H1 (cell line): ENCODE measurements around the gene SNX25. TPM values are rescaled to one million over a fixed set of nuclear protein-coding genes. Genes with fewer than 3 reads are reported as not detected.

Experiments used
- CTCF ChIA-PET: fragments of 300-600 bp; sonication (Branson Sonifier 250); formaldehyde crosslinking; loops from one replicate; lab custom pipeline; 2021; ENCODE audit not compliant: partially characterized antibody; lab: Charles Lee
- POLR2A ChIA-PET: fragments of 300-600 bp; sonication (Branson Sonifier 250); formaldehyde crosslinking; loops from one replicate; lab custom pipeline; 2021; ENCODE audit warnings: inconsistent platforms; ENCODE audit not compliant: partially characterized antibody; lab: Charles Lee
- DNase-seq, 2 experiments: peaks; one replicate each; pipeline versions ENCODE4 v3.0.0 to v3.0.0-alpha.2; 2010 to 2022; ENCODE audit warnings: low spot score in 2 of 2, low read depth in 1 of 2, mixed read lengths in 1 of 2
- FAIRE-seq: peaks from 2 replicates; lab custom pipeline; 2011; peaks lifted over from hg19 to GRCh38; lab: Jason Lieb, UNC
- H2AFZ ChIP-seq: 2 replicates; pipeline ENCODE4 v1.8.1; 2012; ENCODE audit warnings: low read length, inconsistent platforms
- H2AK5ac ChIP-seq: 2 replicates; pipeline ENCODE4 v1.6.1; 2013; ENCODE audit warnings: low read depth, low read length
- H2BK120ac ChIP-seq: replicated peaks from 2 replicates; pipeline ENCODE3; 2013; ENCODE audit warnings: low read depth, low read length, inconsistent platforms
- H2BK12ac ChIP-seq: 2 replicates; pipeline ENCODE4 v1.6.1; 2013; ENCODE audit warnings: low read depth, low read length
- H2BK15ac ChIP-seq: 2 replicates; pipeline ENCODE4 v1.6.1; 2013; ENCODE audit warnings: low read length
- H2BK20ac ChIP-seq: 2 replicates; pipeline ENCODE4 v1.6.1; 2013; ENCODE audit warnings: low read length
- H2BK5ac ChIP-seq: 2 replicates; pipeline ENCODE4 v1.6.1; 2013; ENCODE audit warnings: low read depth, low read length
- H3K14ac ChIP-seq: 2 replicates; pipeline ENCODE4 v1.6.1; 2013; ENCODE audit warnings: inconsistent platforms; ENCODE audit not compliant: insufficient read length
- H3K18ac ChIP-seq: 2 replicates; pipeline ENCODE4 v1.6.1; 2013; ENCODE audit warnings: low read length; ENCODE audit errors: extremely low read depth
- H3K23ac ChIP-seq: 2 replicates; pipeline ENCODE4 v1.6.1; 2013; ENCODE audit warnings: inconsistent platforms; ENCODE audit not compliant: insufficient read length
- H3K23me2 ChIP-seq: 2 replicates; pipeline ENCODE4 v1.6.1; 2013; ENCODE audit warnings: low read depth, low read length
- H3K27ac ChIP-seq: 2 replicates; pipeline ENCODE4 v1.6.1; 2011; ENCODE audit warnings: low read depth, low read length, inconsistent platforms
- H3K27me3 ChIP-seq, 4 experiments: replicated peaks in 1 of 4; 1 replicate in 1 of 4; 2 replicates in 3 of 4; pipeline versions ENCODE4 v1.6.1 to v1.8.1; 2011 to 2013; ENCODE audit warnings: low read length in 3 of 4, mild to moderate bottlenecking in 3 of 4, inconsistent platforms in 2 of 4, mixed read lengths in 2 of 4, moderate library complexity in 1 of 4; ENCODE audit not compliant: control insufficient read depth in 3 of 4, insufficient read depth in 3 of 4; ENCODE audit errors: extremely low read depth in 1 of 4
- H3K36me3 ChIP-seq, 4 experiments: 2 replicates each; pipeline versions ENCODE4 v1.6.1 to v1.8.1; 2011 to 2013; ENCODE audit warnings: mild to moderate bottlenecking in 4 of 4, low read length in 3 of 4, moderate library complexity in 2 of 4, control low read depth in 1 of 4, inconsistent platforms in 1 of 4; ENCODE audit not compliant: insufficient read depth in 4 of 4, control insufficient read depth in 2 of 4
- H3K4ac ChIP-seq: replicated peaks from 2 replicates; pipeline ENCODE3; 2013; ENCODE audit warnings: low read length, low read depth, mixed read lengths, inconsistent platforms; ENCODE audit not compliant: insufficient read length
- H3K4me1 ChIP-seq, 4 experiments: replicated peaks in 1 of 4; 1 replicate in 1 of 4; 2 replicates in 3 of 4; pipeline versions ENCODE4 v1.6.1 to v1.8.1; 2011 to 2013; ENCODE audit warnings: low read length in 3 of 4, inconsistent platforms in 2 of 4, mixed read lengths in 1 of 4; ENCODE audit not compliant: insufficient read depth in 4 of 4, control insufficient read depth in 3 of 4
- H3K4me2 ChIP-seq, 2 experiments: 2 replicates each; pipeline versions ENCODE4 v1.6.1 to v1.8.1; 2011 to 2013; ENCODE audit warnings: low read depth in 2 of 2, low read length in 2 of 2, control low read depth in 1 of 2, inconsistent platforms in 1 of 2, mild to moderate bottlenecking in 1 of 2; ENCODE audit not compliant: insufficient read depth in 1 of 2
- H3K4me3 ChIP-seq, 4 experiments: fragments of 200-600, 300-600 bp in 1 of 4; sonication (generic), shearing (Covaris generic), sonication (Bioruptor Twin) in 1 of 4; 2 replicates each; pipeline versions ENCODE4 v1.5.1 to v1.8.1; 2011 to 2016; ENCODE audit warnings: low read length in 4 of 4, low read depth in 3 of 4, control low read depth in 2 of 4, inconsistent platforms in 2 of 4, mild to moderate bottlenecking in 2 of 4, mixed read lengths in 1 of 4, moderate library complexity in 1 of 4; ENCODE audit not compliant: insufficient read depth in 2 of 4; ENCODE audit errors: extremely low read depth in 1 of 4
- H3K56ac ChIP-seq: replicated peaks from 2 replicates; pipeline ENCODE3; 2013; ENCODE audit warnings: low read depth, mild to moderate bottlenecking, mixed read lengths, low read length, inconsistent platforms; ENCODE audit not compliant: insufficient read length
- H3K79me1 ChIP-seq: 2 replicates; pipeline ENCODE4 v1.6.1; 2013; ENCODE audit warnings: low read depth, low read length, control low read depth
- H3K79me2 ChIP-seq, 2 experiments: 2 replicates each; pipeline versions ENCODE4 v1.6.1 to v1.8.1; 2012 to 2013; ENCODE audit warnings: low read length in 2 of 2, mild to moderate bottlenecking in 2 of 2, inconsistent platforms in 1 of 2; ENCODE audit not compliant: insufficient read depth in 2 of 2, control insufficient read depth in 1 of 2
- H3K9ac ChIP-seq, 4 experiments: replicated peaks in 1 of 4; 1 replicate in 1 of 4; 2 replicates in 3 of 4; pipeline versions ENCODE4 v1.6.1 to v1.8.1; 2011 to 2013; ENCODE audit warnings: low read depth in 3 of 4, low read length in 3 of 4, control low read depth in 2 of 4, mild to moderate bottlenecking in 2 of 4, moderate library complexity in 2 of 4, inconsistent platforms in 1 of 4; ENCODE audit errors: extremely low read depth in 1 of 4
- H3K9me3 ChIP-seq, 2 experiments: 2 replicates each; pipeline versions ENCODE4 v1.6.1 to v1.8.1; 2012 to 2013; ENCODE audit warnings: mild to moderate bottlenecking in 2 of 2, moderate library complexity in 2 of 2, control low read depth in 1 of 2, inconsistent platforms in 1 of 2, low read depth in 1 of 2, low read length in 1 of 2, mixed read lengths in 1 of 2; ENCODE audit not compliant: insufficient read depth in 2 of 2
- H4K20me1 ChIP-seq, 2 experiments: replicated peaks in 1 of 2; 2 replicates each; pipeline versions ENCODE3 to v1.8.1; 2011 to 2013; ENCODE audit warnings: inconsistent platforms in 2 of 2, low read length in 2 of 2, mild to moderate bottlenecking in 1 of 2; ENCODE audit not compliant: insufficient read depth in 2 of 2, control insufficient read depth in 1 of 2
- H4K5ac ChIP-seq: 2 replicates; pipeline ENCODE4 v1.6.1; 2013; ENCODE audit warnings: low read length, low read depth, mixed read lengths, inconsistent platforms; ENCODE audit not compliant: insufficient read length
- H4K8ac ChIP-seq: 2 replicates; pipeline ENCODE4 v1.8.0; 2013; ENCODE audit warnings: mild to moderate bottlenecking, moderate library complexity, low read length, inconsistent platforms; ENCODE audit not compliant: insufficient read depth; ENCODE audit errors: extremely low read depth
- H4K91ac ChIP-seq: replicated peaks from 2 replicates; pipeline ENCODE3; 2013; ENCODE audit warnings: low read length, mixed read lengths, inconsistent platforms; ENCODE audit not compliant: insufficient read length
- CTCF ChIP-seq, 3 experiments: IDR thresholded peaks; 1 replicate in 2 of 3; 2 replicates in 1 of 3; pipeline versions ENCODE4 v1.5.1 to v1.6.1; 2011; ENCODE audit warnings: low read length in 3 of 3, mild to moderate bottlenecking in 3 of 3, inconsistent platforms in 2 of 3, low read depth in 1 of 3, moderate library complexity in 1 of 3; ENCODE audit not compliant: insufficient read depth in 1 of 3; ENCODE audit errors: control extremely low read depth in 1 of 3
- JUN ChIP-seq: IDR thresholded peaks from 2 replicates; pipeline ENCODE4 v1.6.1; 2011; ENCODE audit warnings: low read depth, mild to moderate bottlenecking, improper control_type of control experiment, low read length
- KDM4A ChIP-seq: IDR thresholded peaks from one replicate; pipeline ENCODE4 v1.7.1; 2012; ENCODE audit warnings: low read depth, mild to moderate bottlenecking, moderate library complexity, low read length, inconsistent platforms; ENCODE audit not compliant: severe bottlenecking
- USF2 ChIP-seq: IDR thresholded peaks from 2 replicates; pipeline ENCODE4 v1.6.1; 2011; ENCODE audit warnings: low read length, improper control_type of control experiment
- WGBS, 2 experiments: shearing (Covaris generic) in 1 of 2; methylation state at CpG; one replicate each; pipeline versions ENCODE4 v1.1.6 to v1.1.7; 2013 to 2015; ENCODE audit warnings: low lambda C conversion rate in 2 of 2, mixed read lengths in 2 of 2, inconsistent platforms in 1 of 2, low coverage in 1 of 2, missing lambda C conversion rate in 1 of 2; ENCODE audit not compliant: insufficient replicate concordance in 2 of 2, insufficient coverage in 1 of 2, insufficient read length in 1 of 2; ENCODE audit errors: extremely low coverage in 1 of 2, missing lambda C conversion rate in 1 of 2; 5-methylcytosine and 5-hydroxymethylcytosine counted together
- polyA plus RNA-seq, 7 experiments: library from polyadenylated mRNA; depleted of rRNA in 3 of 7; stranded (reverse) in 5 of 7; unstranded in 2 of 7; fragments of >200 nt in 5 of 7; fragments of 200-250 nt in 2 of 7; gene quantifications; 1 replicate in 5 of 7; 2 replicates in 1 of 7; 4 replicates in 1 of 7; pipeline versions ENCODE4 v1.2.1 to v1.2.3, GENCODE V29; 2011 to 2013; ENCODE audit warnings: missing spikeins in 2 of 7, mixed read lengths in 2 of 7
- total RNA-seq: library from RNA; stranded (reverse); fragmentation: NEBNext Ultra II Directional; extraction: Animal tissue kit (Norgen Biotek cat#: 25700); gene quantifications from 2 replicates; pipeline ENCODE4 v1.2.1, GENCODE V29; 2021

Gene SNX25
- total and polyA plus RNA-seq, 2 of the 8 experiments (the other 6 are each of a cell fraction or from before 2014, with no cell fraction given) = 5.4 to 19.9 TPM

- Histone ChIP-seq H3K14ac (no peak overlapping the region), H2BK20ac (no peak overlapping the region), H4K5ac (no peak overlapping the region), H4K91ac (no peak overlapping the region), H2AK5ac (no peak overlapping the region), H3K18ac (no peak overlapping the region), H2BK12ac (no peak overlapping the region), H3K23ac (no peak overlapping the region), H3K9ac (no peak overlapping the region), H2BK15ac (no peak overlapping the region), H3K4me2 (no peak overlapping the region), H4K8ac (no peak overlapping the region), H4K20me1 (no peaks in the 10 kb centered on the region), H3K4ac (no peak overlapping the region), H3K36me3 (peaks cover 0 to 22% (median 7%) of the 10 kb centered on the region in 4 experiments; a peak in 6 of 8 replicates), H2AFZ (no peak overlapping the region), H3K27ac (no peak overlapping the region), H3K27me3 (no peaks in the 10 kb centered on the region), H2BK120ac (no peak overlapping the region), H3K79me1 (no peaks in the 10 kb centered on the region), H2BK5ac (no peak overlapping the region), H3K23me2 (no peaks in the 10 kb centered on the region), H3K4me1 (peaks cover 0 to 3% (median 1%) of the 10 kb centered on the region in 4 experiments; a peak in 3 of 7 replicates), H3K4me3 (no peak overlapping the region), H3K79me2 (no peaks in the 10 kb centered on the region), H3K9me3 (no peaks in the 10 kb centered on the region), H3K56ac (no peak overlapping the region)
- no peak for FAIRE-seq
- POLR2A ChIA-PET = no interaction called here
- DNase-seq = no peak
- 85% methylated on average over 6 of the region's 6 CpGs; no CpG with 5 or more reads in 1 of the 2 experiments for WGBS, 2 experiments
- CTCF ChIA-PET = interaction anchor here (0.7 to 1.1 kb wide), 3 partner anchors 11 to 258 kb away, joined by 3 read pairs; no protein-coding TSS in a partner anchor
- TF ChIP-seq CTCF (IDR thresholded peaks at IDR 0.05; ENCODE audit: control extremely low read depth in 1 of 3, insufficient read depth in 1 of 3, low read depth in 1 of 3, low read length in 3 of 3) = no peak
- no peak for TF ChIP-seq KDM4A
- no peak for TF ChIP-seq USF2
- TF ChIP-seq JUN = no peak
These were observed 135.5 kb downstream of the SNX25 start for GRCh38 chr4:185344743-185345538.
